Uterus (tissue), 4 donors: ENCODE results near the gene RPP30. TPM values are rescaled to one million over a fixed set of nuclear protein-coding genes. Genes with fewer than 3 reads are reported as not detected.

ENCODE experiments used
- DNase-seq, 2 donors: peaks; one replicate each; pipeline ENCODE4 v3.0.0-alpha.2; 2019 to 2020
- H3K27ac ChIP-seq, 2 donors: fragments of 200-600 bp; sonication (generic); 1 replicate in 1 of 2; 2 replicates in 1 of 2; pipeline ENCODE4 v1.5.1; 2016 to 2018
- H3K27me3 ChIP-seq, 2 donors: fragments of 200-600 bp; sonication (generic); one replicate each; pipeline ENCODE4 v1.5.1; 2018 to 2019; ENCODE audit warnings: control low read depth in 1 of 2
- H3K36me3 ChIP-seq, 2 donors: fragments of 200-600 bp; sonication (generic); one replicate each; pipeline ENCODE4 v1.5.1; 2019; ENCODE audit warnings: control low read depth in 1 of 2
- H3K4me1 ChIP-seq, 2 donors: fragments of 200-600 bp; sonication (generic); one replicate each; pipeline ENCODE4 v1.5.1; 2018 to 2019; ENCODE audit warnings: control low read depth in 1 of 2
- H3K4me3 ChIP-seq, 2 donors: fragments of 200-600 bp; sonication (generic); 1 replicate in 1 of 2; 2 replicates in 1 of 2; pipeline ENCODE4 v1.5.1; 2018 to 2019; ENCODE audit warnings: mild to moderate bottlenecking in 1 of 2
- H3K9me3 ChIP-seq, 2 donors: fragments of 200-600 bp; sonication (generic); one replicate each; pipeline ENCODE4 v1.5.1; 2019; ENCODE audit warnings: control low read depth in 1 of 2
- CTCF ChIP-seq, 4 experiments: fragments of 200-600 bp in 2 of 4; fragments of 450-650 bp in 2 of 4; sonication (generic) in 2 of 4; IDR thresholded peaks; one replicate each; pipeline ENCODE4 v1.5.1; 2016 to 2019; ENCODE audit warnings: antibody characterized with exemption in 4 of 4, mild to moderate bottlenecking in 2 of 4, moderate library complexity in 1 of 4
- POLR2A ChIP-seq, 2 donors: fragments of 450-650 bp; IDR thresholded peaks; one replicate each; pipeline ENCODE4 v1.6.1; 2016; ENCODE audit warnings: antibody characterized with exemption in 2 of 2, mild to moderate bottlenecking in 1 of 2, moderate library complexity in 1 of 2
- intact Hi-C: fragments of 100-400 bp; cut with DNase I; formaldehyde crosslinking; loops from one replicate; pipeline ENCODE4 v1.15.1; 2023; ENCODE audit warnings: low total_unique reads
- total RNA-seq, 4 donors: library from RNA; depleted of rRNA in 3 of 4; stranded (reverse); fragments of >200 nt in 3 of 4; gene quantifications; one replicate each; pipeline versions ENCODE4 v1.1.0 to v1.2.4, GENCODE V29; 2014 to 2023
- donor health status: DM: yes; HTN: yes; CAD: no.

The RPP30 gene
- total RNA-seq, 4 donors from 2014 or later: 10.9 to 61.1 (median 32.0) TPM

GRCh38 chr10:90915766-90916075 is 43.9 kb downstream of the RPP30 start:
- TF ChIP-seq POLR2A (IDR thresholded peaks at IDR 0.05) (no peak), CTCF (IDR thresholded peaks at IDR 0.05) (no peak)
- H3K4me3 ChIP-seq: no peak overlapping the region
- DNase-seq: no peak
- H3K27me3 ChIP-seq: no peaks in the 10 kb centered on the region
- intact Hi-C loops: loop anchor here (5.0 kb wide), 1 partner anchor 337 kb away; no protein-coding TSS in a partner anchor
- H3K36me3 ChIP-seq: no peaks in the 10 kb centered on the region
- no peak overlapping the region for H3K27ac ChIP-seq
- no peaks in the 10 kb centered on the region for H3K9me3 ChIP-seq
- no peaks in the 10 kb centered on the region for H3K4me1 ChIP-seq

- no peak for DNase-seq
- no peaks in the 10 kb centered on the region for H3K27me3 ChIP-seq
- intact Hi-C loops: loop anchor here (5.0 kb wide), 1 partner anchor 336 kb away; no protein-coding TSS in a partner anchor
- no peak overlapping the region for H3K4me3 ChIP-seq
- H3K4me1 ChIP-seq: no peaks in the 10 kb centered on the region
- no peaks in the 10 kb centered on the region for H3K36me3 ChIP-seq
- TF ChIP-seq POLR2A (IDR thresholded peaks at IDR 0.05) (no peak), CTCF (IDR thresholded peaks at IDR 0.05) (no peak)
- H3K27ac ChIP-seq: no peak overlapping the region
- H3K9me3 ChIP-seq: no peaks in the 10 kb centered on the region
These were observed 44.8 kb downstream of the RPP30 start for GRCh38 chr10:90916392-90917237.

GRCh38 chr10:90917238-90917967 is 45.6 kb downstream of the RPP30 start:
- no peak for DNase-seq
- H3K4me3 ChIP-seq: no peak overlapping the region
- no peak overlapping the region for H3K27ac ChIP-seq
- TF ChIP-seq CTCF (IDR thresholded peaks at IDR 0.05) (no peak), POLR2A (IDR thresholded peaks at IDR 0.05) (no peak)
- intact Hi-C loops: loop anchor here (5.0 kb wide), 1 partner anchor 335 kb away; no protein-coding TSS in a partner anchor
- no peaks in the 10 kb centered on the region for H3K9me3 ChIP-seq
- H3K4me1 ChIP-seq: no peaks in the 10 kb centered on the region
- H3K36me3 ChIP-seq: no peaks in the 10 kb centered on the region
- no peaks in the 10 kb centered on the region for H3K27me3 ChIP-seq

GRCh38 chr10:90917968-90918318 is 46.2 kb downstream of the RPP30 start:
- no peak for TF ChIP-seq POLR2A (IDR thresholded peaks at IDR 0.05)
- TF ChIP-seq CTCF (IDR thresholded peaks at IDR 0.05): no peak
- intact Hi-C loops: loop anchor here (5.0 kb wide), 1 partner anchor 334 kb away; no protein-coding TSS in a partner anchor

More at GRCh38 chr10:90917968-90918318, 46.2 kb downstream of the RPP30 start:
- DNase-seq: no peak
- H3K4me3 ChIP-seq: no peak overlapping the region
- no peak overlapping the region for H3K27ac ChIP-seq
- H3K27me3 ChIP-seq: no peaks in the 10 kb centered on the region
- no peaks in the 10 kb centered on the region for H3K4me1 ChIP-seq
- H3K9me3 ChIP-seq: no peaks in the 10 kb centered on the region
- no peaks in the 10 kb centered on the region for H3K36me3 ChIP-seq
